Measurements from ENCODE around the gene LRPAP1.

Gene LRPAP1

DNA sequence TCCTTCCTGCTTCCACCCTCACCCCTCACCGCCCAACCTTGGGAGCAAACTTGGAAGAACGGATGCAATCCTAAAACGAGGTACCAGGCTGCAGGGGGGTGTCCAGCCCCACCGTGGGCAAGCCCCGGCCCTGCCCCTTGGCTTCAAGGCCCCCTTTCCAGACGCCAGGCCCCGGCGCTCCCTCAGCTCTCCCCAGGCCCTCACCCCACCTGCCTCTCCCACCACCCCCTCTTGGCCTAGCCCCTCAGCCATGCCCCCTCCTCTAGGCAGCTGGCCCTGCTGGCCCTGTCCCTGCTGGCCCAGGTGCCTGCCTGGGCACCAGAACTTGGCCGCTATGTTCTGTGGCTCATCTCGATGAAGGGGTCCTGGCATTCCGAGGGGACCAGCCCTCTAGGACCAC is 33.8 kb downstream of the LRPAP1 start:
- Histone ChIP-seq H3K9ac (ENCODE audit: low read depth, low read length, poor library complexity, severe bottlenecking) (no peak overlapping the region), H3K4me1 (ENCODE audit: insufficient read depth, low read length, poor library complexity, severe bottlenecking) (no peaks in the 10 kb centered on the region), H3K9me3 (ENCODE audit: insufficient read depth, low read depth, low read length) (no peaks in the 10 kb centered on the region), H2AFZ (ENCODE audit: low read length) (no peak overlapping the region), H3K79me2 (ENCODE audit: insufficient read depth, low read length) (no peaks in the 10 kb centered on the region), H3K4me2 (ENCODE audit: low read depth, low read length, poor library complexity, severe bottlenecking) (no peak overlapping the region), H4K20me1 (ENCODE audit: insufficient read depth, low read length, poor library complexity, severe bottlenecking) (no peaks in the 10 kb centered on the region), H3K27me3 (ENCODE audit: insufficient read depth, low read length, poor library complexity, severe bottlenecking) (no peaks in the 10 kb centered on the region), H3F3A (ENCODE audit: low read depth) (no peaks in the 10 kb centered on the region), H3K4me3 (ENCODE audit: low read length, poor library complexity, severe bottlenecking) (no peak overlapping the region), H3K36me3 (ENCODE audit: insufficient read depth, low read length) (peaks cover 3% of the 10 kb centered on the region; the same call in 1 of the 2 replicates), H3K9me2 (replicated peaks; ENCODE audit: low read depth, low read length) (no peaks in the 10 kb centered on the region)
- TF ChIP-seq EZH2phosphoT487 (IDR thresholded peaks at IDR 0.05; ENCODE audit: borderline replicate concordance) = no peak
- TF ChIP-seq, protein P1, sequence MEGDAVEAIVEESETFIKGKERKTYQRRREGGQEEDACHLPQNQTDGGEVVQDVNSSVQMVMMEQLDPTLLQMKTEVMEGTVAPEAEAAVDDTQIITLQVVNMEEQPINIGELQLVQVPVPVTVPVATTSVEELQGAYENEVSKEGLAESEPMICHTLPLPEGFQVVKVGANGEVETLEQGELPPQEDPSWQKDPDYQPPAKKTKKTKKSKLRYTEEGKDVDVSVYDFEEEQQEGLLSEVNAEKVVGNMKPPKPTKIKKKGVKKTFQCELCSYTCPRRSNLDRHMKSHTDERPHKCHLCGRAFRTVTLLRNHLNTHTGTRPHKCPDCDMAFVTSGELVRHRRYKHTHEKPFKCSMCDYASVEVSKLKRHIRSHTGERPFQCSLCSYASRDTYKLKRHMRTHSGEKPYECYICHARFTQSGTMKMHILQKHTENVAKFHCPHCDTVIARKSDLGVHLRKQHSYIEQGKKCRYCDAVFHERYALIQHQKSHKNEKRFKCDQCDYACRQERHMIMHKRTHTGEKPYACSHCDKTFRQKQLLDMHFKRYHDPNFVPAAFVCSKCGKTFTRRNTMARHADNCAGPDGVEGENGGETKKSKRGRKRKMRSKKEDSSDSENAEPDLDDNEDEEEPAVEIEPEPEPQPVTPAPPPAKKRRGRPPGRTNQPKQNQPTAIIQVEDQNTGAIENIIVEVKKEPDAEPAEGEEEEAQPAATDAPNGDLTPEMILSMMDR (conservative IDR thresholded peaks at IDR 0.05; ENCODE audit: low read length) = no peak

DNA sequence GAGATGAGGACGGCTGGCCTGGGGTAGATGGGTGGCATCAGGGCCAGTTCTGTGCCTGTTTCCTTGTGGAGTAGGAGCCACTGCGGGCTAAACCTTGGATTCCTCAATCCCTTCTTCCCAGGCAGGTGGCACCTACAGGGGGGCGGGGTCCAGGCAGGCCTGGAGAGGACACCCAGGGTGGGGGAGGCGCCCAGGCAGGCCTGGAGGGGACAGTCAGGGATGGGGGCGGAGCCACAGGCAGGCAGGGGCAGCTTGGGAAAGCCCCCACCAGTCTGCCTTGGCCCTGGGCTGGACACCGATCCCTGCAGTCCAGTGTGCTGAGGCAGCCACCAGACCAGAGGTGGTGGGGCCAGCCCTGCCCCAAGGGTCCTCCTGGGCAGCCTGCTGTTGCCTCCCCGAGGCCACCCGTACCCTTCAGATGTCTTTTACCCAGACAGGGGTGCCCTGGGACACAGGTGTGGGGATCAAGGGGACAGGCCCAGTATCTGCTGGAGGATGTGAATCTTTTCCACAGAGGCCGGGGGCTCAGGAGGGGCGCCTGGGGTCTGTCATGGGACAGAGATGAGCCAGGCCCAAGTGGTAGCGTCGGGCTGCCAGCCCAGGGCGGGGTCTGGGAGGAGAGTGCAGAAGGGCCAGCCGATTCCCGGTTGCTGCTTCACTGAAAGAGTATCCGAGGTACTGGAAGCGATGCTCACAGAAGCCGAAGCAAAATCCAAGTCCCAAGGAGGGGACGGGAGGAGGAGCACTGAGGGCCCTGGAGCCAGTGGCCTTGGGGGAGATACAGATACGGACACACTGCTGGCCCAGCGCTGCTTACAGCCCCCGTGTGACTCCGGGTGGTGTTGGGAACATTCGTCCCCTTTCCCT is 34.5 kb downstream of the LRPAP1 start:
- no peaks in the 10 kb centered on the region for H3K27me3 ChIP-seq (ENCODE audit: insufficient read depth, low read length, poor library complexity, severe bottlenecking)
- no peaks in the 10 kb centered on the region for H3K4me1 ChIP-seq (ENCODE audit: insufficient read depth, low read length, poor library complexity, severe bottlenecking)
- no peaks in the 10 kb centered on the region for H3K79me2 ChIP-seq (ENCODE audit: insufficient read depth, low read length)
- TF ChIP-seq, protein P1 (conservative IDR thresholded peaks at IDR 0.05; ENCODE audit: low read length) = no peak
- TF ChIP-seq EZH2phosphoT487 (IDR thresholded peaks at IDR 0.05; ENCODE audit: borderline replicate concordance) = no peak
- no peaks in the 10 kb centered on the region for H3F3A ChIP-seq (ENCODE audit: low read depth)
- H3K9ac ChIP-seq (ENCODE audit: low read depth, low read length, poor library complexity, severe bottlenecking) = no peak overlapping the region
- 0 out of 2 replicates have a peak, but pooled peaks cover 3% of the 10 kb centered on the region for H3K36me3 ChIP-seq (ENCODE audit: insufficient read depth, low read length)
- no peaks in the 10 kb centered on the region for H3K9me2 ChIP-seq (replicated peaks; ENCODE audit: low read depth, low read length)
- no peak overlapping the region for H3K4me2 ChIP-seq (ENCODE audit: low read depth, low read length, poor library complexity, severe bottlenecking)
- no peak overlapping the region for H3K4me3 ChIP-seq (ENCODE audit: low read length, poor library complexity, severe bottlenecking)
- no peaks in the 10 kb centered on the region for H3K9me3 ChIP-seq (ENCODE audit: insufficient read depth, low read depth, low read length)
- no peaks in the 10 kb centered on the region for H4K20me1 ChIP-seq (ENCODE audit: insufficient read depth, low read length, poor library complexity, severe bottlenecking)
- H2AFZ ChIP-seq (ENCODE audit: low read length) = no peak overlapping the region

DNA sequence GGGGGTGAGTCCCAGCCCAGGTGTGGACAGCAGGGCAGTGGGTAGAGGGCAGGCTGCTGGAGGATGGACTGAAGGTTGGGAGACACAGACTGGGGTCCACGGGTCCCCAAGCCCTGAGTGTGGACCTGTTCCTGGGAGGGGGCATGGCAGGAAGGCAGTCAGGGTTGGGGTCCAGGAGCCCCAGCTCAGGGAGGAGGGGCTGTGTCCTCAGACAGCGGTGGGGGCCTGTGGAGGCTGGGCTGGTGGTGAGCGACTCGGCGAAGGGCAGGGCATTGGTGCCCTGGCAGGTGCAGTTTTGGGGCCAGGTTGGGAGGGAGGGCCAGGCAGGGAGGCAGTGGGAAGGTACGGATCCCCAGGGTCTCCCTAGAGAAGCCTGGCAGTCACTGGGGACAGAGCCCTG is 35.1 kb downstream of the LRPAP1 start:
- Histone ChIP-seq H4K20me1 (ENCODE audit: insufficient read depth, low read length, poor library complexity, severe bottlenecking) (no peaks in the 10 kb centered on the region), H3K4me2 (ENCODE audit: low read depth, low read length, poor library complexity, severe bottlenecking) (no peak overlapping the region), H3K36me3 (ENCODE audit: insufficient read depth, low read length) (no peaks in the 10 kb centered on the region), H3K79me2 (ENCODE audit: insufficient read depth, low read length) (no peaks in the 10 kb centered on the region), H3F3A (ENCODE audit: low read depth) (no peaks in the 10 kb centered on the region), H3K27me3 (ENCODE audit: insufficient read depth, low read length, poor library complexity, severe bottlenecking) (no peaks in the 10 kb centered on the region), H3K4me1 (ENCODE audit: insufficient read depth, low read length, poor library complexity, severe bottlenecking) (no peaks in the 10 kb centered on the region), H3K9ac (ENCODE audit: low read depth, low read length, poor library complexity, severe bottlenecking) (no peak overlapping the region), H3K9me2 (replicated peaks; ENCODE audit: low read depth, low read length) (no peaks in the 10 kb centered on the region), H3K4me3 (ENCODE audit: low read length, poor library complexity, severe bottlenecking) (no peak overlapping the region), H2AFZ (ENCODE audit: low read length) (no peak overlapping the region), H3K9me3 (ENCODE audit: insufficient read depth, low read depth, low read length) (no peaks in the 10 kb centered on the region)
- TF ChIP-seq, protein P1 (conservative IDR thresholded peaks at IDR 0.05; ENCODE audit: low read length) = no peak
- TF ChIP-seq EZH2phosphoT487 (IDR thresholded peaks at IDR 0.05; ENCODE audit: borderline replicate concordance) = no peak
